Measurements from ENCODE around the gene C2orf76.

The C2orf76 gene

GRCh38 chr2:119261493-119262225, 105.0 kb downstream of the C2orf76 start:
- DNase-seq = no peak

- DNase-seq = no peak
Measured at GRCh38 chr2:119260646-119261492, 105.8 kb downstream of the C2orf76 start.

GRCh38 chr2:119259296-119259860, 107.3 kb downstream of the C2orf76 start:
- DNase-seq = no peak

GRCh38 chr2:119257198-119257597, 109.4 kb downstream of the C2orf76 start:
- DNase-seq = no peak

GRCh38 chr2:119256582-119256921, 110.1 kb downstream of the C2orf76 start:
- DNase-seq = no peak

GRCh38 chr2:119255760-119256581, 110.7 kb downstream of the C2orf76 start:
- DNase-seq = no peak

- no peak for DNase-seq
Measured at GRCh38 chr2:119254601-119255080, 112.0 kb downstream of the C2orf76 start.

- DNase-seq = no peak
Measured at GRCh38 chr2:119253760-119254600, 112.7 kb downstream of the C2orf76 start.

- no peak for DNase-seq
Measured at GRCh38 chr2:119253114-119253702, 113.4 kb downstream of the C2orf76 start.
